H9 (cell line): ENCODE data around the gene SLC38A11. TPM values are rescaled to one million over a fixed set of nuclear protein-coding genes. Genes with fewer than 3 reads are reported as not detected.

Experiments
- DNase-seq: peaks from one replicate; pipeline ENCODE4 v3.0.0-alpha.2; 2017
- H2AFZ ChIP-seq: one replicate; pipeline ENCODE4 v1.6.1; 2013; ENCODE audit warnings: mild to moderate bottlenecking, low read length, control low read depth, moderate library complexity
- H2AK5ac ChIP-seq: 2 replicates; pipeline ENCODE4 v1.6.1; 2013; ENCODE audit warnings: low read length, control low read depth, mixed read lengths; ENCODE audit not compliant: insufficient read length
- H2BK120ac ChIP-seq: one replicate; pipeline ENCODE4 v1.6.1; 2013; ENCODE audit warnings: low read depth, mild to moderate bottlenecking, low read length, control low read depth, inconsistent platforms; ENCODE audit not compliant: poor library complexity, severe bottlenecking
- H2BK12ac ChIP-seq: 2 replicates; pipeline ENCODE4 v1.6.1; 2013; ENCODE audit warnings: low read length, control low read depth, mixed read lengths, low read depth; ENCODE audit not compliant: insufficient read length
- H2BK15ac ChIP-seq: 2 replicates; pipeline ENCODE4 v1.6.1; 2013; ENCODE audit warnings: low read depth, low read length, control low read depth
- H2BK20ac ChIP-seq: one replicate; pipeline ENCODE4 v1.6.1; 2013; ENCODE audit warnings: low read depth, mild to moderate bottlenecking, low read length, control low read depth, inconsistent platforms; ENCODE audit not compliant: poor library complexity, severe bottlenecking
- H2BK5ac ChIP-seq: 2 replicates; pipeline ENCODE4 v1.6.1; 2013; ENCODE audit warnings: low read length, control low read depth, mixed read lengths; ENCODE audit not compliant: insufficient read length
- H3K14ac ChIP-seq: 2 replicates; pipeline ENCODE4 v1.6.1; 2013; ENCODE audit warnings: low read length, control low read depth; ENCODE audit not compliant: insufficient read depth
- H3K18ac ChIP-seq: 2 replicates; pipeline ENCODE4 v1.6.1; 2013; ENCODE audit warnings: low read depth, mild to moderate bottlenecking, mixed read lengths, low read length, control low read depth; ENCODE audit not compliant: insufficient read length
- H3K23ac ChIP-seq: 2 replicates; pipeline ENCODE4 v1.6.1; 2013; ENCODE audit warnings: low read length, control low read depth, mixed read lengths, low read depth; ENCODE audit not compliant: insufficient read length
- H3K23me2 ChIP-seq: 2 replicates; pipeline ENCODE4 v1.6.1; 2013; ENCODE audit warnings: low read depth, mild to moderate bottlenecking, mixed read lengths, low read length, control low read depth; ENCODE audit not compliant: insufficient read length, poor library complexity, severe bottlenecking
- H3K27ac ChIP-seq: 2 replicates; pipeline ENCODE4 v1.5.1; 2013; ENCODE audit warnings: low read length, control low read depth, mixed read lengths, low read depth; ENCODE audit not compliant: insufficient read length
- H3K27me3 ChIP-seq: 2 replicates; pipeline ENCODE4 v1.6.1; 2013; ENCODE audit warnings: low read length, control low read depth, inconsistent platforms; ENCODE audit not compliant: insufficient read depth
- H3K4ac ChIP-seq: 2 replicates; pipeline ENCODE4 v1.6.1; 2013; ENCODE audit warnings: low read depth, mild to moderate bottlenecking, control low read depth, inconsistent platforms, low read length, moderate library complexity
- H3K4me1 ChIP-seq: 2 replicates; pipeline ENCODE4 v1.6.1; 2013; ENCODE audit warnings: low read length, control low read depth, inconsistent platforms; ENCODE audit not compliant: insufficient read depth
- H3K4me2 ChIP-seq: 2 replicates; pipeline ENCODE4 v1.6.1; 2013; ENCODE audit warnings: low read length, control low read depth, mixed read lengths; ENCODE audit not compliant: insufficient read length, insufficient read depth
- H3K56ac ChIP-seq: 2 replicates; pipeline ENCODE4 v1.6.1; 2013; ENCODE audit warnings: low read depth, mild to moderate bottlenecking, mixed read lengths, low read length, control low read depth; ENCODE audit not compliant: insufficient read length
- H3K79me1 ChIP-seq: 2 replicates; pipeline ENCODE4 v1.6.1; 2013; ENCODE audit warnings: low read depth, mild to moderate bottlenecking, moderate library complexity, low read length, control low read depth, inconsistent platforms; ENCODE audit not compliant: insufficient read depth, poor library complexity, severe bottlenecking
- H3K79me2 ChIP-seq: 2 replicates; pipeline ENCODE4 v1.6.1; 2013; ENCODE audit warnings: low read length, control low read depth, inconsistent platforms; ENCODE audit not compliant: insufficient read depth
- H3K9ac ChIP-seq: 2 replicates; pipeline ENCODE4 v1.6.1; 2013; ENCODE audit warnings: low read length, control low read depth, mixed read lengths; ENCODE audit not compliant: insufficient read length; ENCODE audit errors: extremely low read depth
- H3K9me3 ChIP-seq: one replicate; pipeline ENCODE4 v1.6.1; 2013; ENCODE audit warnings: low read depth, low read length, inconsistent platforms; ENCODE audit not compliant: control insufficient read depth
- H3T11ph ChIP-seq: one replicate; pipeline ENCODE4 v1.6.1; 2013; ENCODE audit warnings: mild to moderate bottlenecking, low read length, control low read depth, inconsistent platforms
- H4K20me1 ChIP-seq: one replicate; pipeline ENCODE4 v1.6.1; 2013; ENCODE audit not compliant: control insufficient read depth, insufficient read length, insufficient read depth
- H4K5ac ChIP-seq: 2 replicates; pipeline ENCODE4 v1.6.1; 2013; ENCODE audit warnings: low read depth, mild to moderate bottlenecking, mixed read lengths, low read length, control low read depth; ENCODE audit not compliant: insufficient read length
- H4K8ac ChIP-seq: replicated peaks from 2 replicates; pipeline ENCODE4 v1.6.1; 2013; ENCODE audit warnings: low read length, control low read depth, mixed read lengths, low read depth; ENCODE audit not compliant: insufficient read length
- H4K91ac ChIP-seq: 2 replicates; pipeline ENCODE4 v1.6.1; 2013; ENCODE audit warnings: low read depth, mild to moderate bottlenecking, moderate library complexity, mixed read lengths, low read length, control low read depth; ENCODE audit not compliant: insufficient read length
- H3K27ac Mint-ChIP-seq, 3 experiments: 2 replicates in 2 of 3; 3 replicates in 1 of 3; pipeline ENCODE4 v1.8.0; 2020 to 2021; ENCODE audit warnings: mixed read lengths in 3 of 3, mild to moderate bottlenecking in 1 of 3, moderate library complexity in 1 of 3
- H3K27me3 Mint-ChIP-seq: 2 replicates; pipeline ENCODE4 v1.8.0; 2021; ENCODE audit warnings: low read depth, mild to moderate bottlenecking, moderate library complexity, mixed read lengths
- H3K36me3 Mint-ChIP-seq, 3 experiments: 2 replicates in 2 of 3; 3 replicates in 1 of 3; pipeline ENCODE4 v1.8.0; 2020 to 2021; ENCODE audit warnings: low read depth in 3 of 3, mixed read lengths in 3 of 3; ENCODE audit not compliant: insufficient read depth in 1 of 3
- H3K4me1 Mint-ChIP-seq, 2 experiments: 2 replicates each; pipeline ENCODE4 v1.8.0; 2020; ENCODE audit warnings: mixed read lengths in 2 of 2
- H3K4me3 Mint-ChIP-seq, 2 experiments: 2 replicates in 1 of 2; 3 replicates in 1 of 2; pipeline ENCODE4 v1.8.0; 2020 to 2021; ENCODE audit warnings: mild to moderate bottlenecking in 2 of 2, mixed read lengths in 2 of 2, moderate library complexity in 1 of 2
- H3K9me3 Mint-ChIP-seq, 2 experiments: 2 replicates in 1 of 2; 3 replicates in 1 of 2; pipeline ENCODE4 v1.8.0; 2020; ENCODE audit warnings: mild to moderate bottlenecking in 2 of 2, mixed read lengths in 2 of 2, moderate library complexity in 1 of 2
- WGBS: extraction: QIAGEN DNeasy Blood & Tissue Kit; methylation state at CpG from one replicate; pipeline ENCODE4 v1.1.7; 2013; ENCODE audit warnings: missing lambda C conversion rate, low lambda C conversion rate, mixed read lengths; ENCODE audit not compliant: insufficient read length; ENCODE audit errors: extremely low coverage; 5-methylcytosine and 5-hydroxymethylcytosine counted together
- total RNA-seq: library from RNA; stranded (reverse); gene quantifications from 2 replicates; pipeline ENCODE4 v1.2.1, GENCODE V29; 2021
- TF ChIP-seq, protein P1 (sequence below): fragments of 200-600 bp; sonication (generic); conservative IDR thresholded peaks from 3 replicates; pipeline ENCODE4 v1.8.0; 2021; ENCODE audit warnings: antibody characterized with exemption, mild to moderate bottlenecking

The SLC38A11 gene
- total RNA-seq, 1 experiment from 2014 or later: not detected

DNA sequence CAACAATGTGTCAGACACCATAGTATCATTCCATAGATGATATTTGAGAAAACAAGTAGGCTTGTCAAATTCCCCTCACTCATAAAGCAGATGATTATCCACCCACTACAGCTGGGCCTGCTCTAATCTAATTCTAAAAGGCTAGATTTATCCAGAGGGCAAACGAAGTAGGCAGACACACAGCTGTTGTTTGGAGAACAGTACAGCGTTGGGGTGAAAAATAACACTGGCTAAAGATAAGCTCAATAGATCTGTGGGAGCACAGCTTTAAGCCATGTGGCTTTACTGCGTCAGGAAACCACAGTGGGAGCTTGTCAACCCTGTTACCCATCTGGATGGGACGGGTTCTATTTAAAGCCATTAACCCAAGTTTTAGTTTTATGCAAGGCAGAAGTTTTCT, 64.8 kb downstream of the SLC38A11 start:
- H2BK120ac ChIP-seq: no peak overlapping the region
- no peak overlapping the region for H2AFZ ChIP-seq
- H3K27me3 ChIP-seq: no peaks in the 10 kb centered on the region
- no peaks in the 10 kb centered on the region for H3K79me1 ChIP-seq
- H3K4ac ChIP-seq: no peak overlapping the region
- no peaks in the 10 kb centered on the region for H3K23me2 ChIP-seq
- TF ChIP-seq, protein P1, sequence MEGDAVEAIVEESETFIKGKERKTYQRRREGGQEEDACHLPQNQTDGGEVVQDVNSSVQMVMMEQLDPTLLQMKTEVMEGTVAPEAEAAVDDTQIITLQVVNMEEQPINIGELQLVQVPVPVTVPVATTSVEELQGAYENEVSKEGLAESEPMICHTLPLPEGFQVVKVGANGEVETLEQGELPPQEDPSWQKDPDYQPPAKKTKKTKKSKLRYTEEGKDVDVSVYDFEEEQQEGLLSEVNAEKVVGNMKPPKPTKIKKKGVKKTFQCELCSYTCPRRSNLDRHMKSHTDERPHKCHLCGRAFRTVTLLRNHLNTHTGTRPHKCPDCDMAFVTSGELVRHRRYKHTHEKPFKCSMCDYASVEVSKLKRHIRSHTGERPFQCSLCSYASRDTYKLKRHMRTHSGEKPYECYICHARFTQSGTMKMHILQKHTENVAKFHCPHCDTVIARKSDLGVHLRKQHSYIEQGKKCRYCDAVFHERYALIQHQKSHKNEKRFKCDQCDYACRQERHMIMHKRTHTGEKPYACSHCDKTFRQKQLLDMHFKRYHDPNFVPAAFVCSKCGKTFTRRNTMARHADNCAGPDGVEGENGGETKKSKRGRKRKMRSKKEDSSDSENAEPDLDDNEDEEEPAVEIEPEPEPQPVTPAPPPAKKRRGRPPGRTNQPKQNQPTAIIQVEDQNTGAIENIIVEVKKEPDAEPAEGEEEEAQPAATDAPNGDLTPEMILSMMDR: no peak
- Mint-ChIP-seq H3K36me3 (no peaks in the 10 kb centered on the region), H3K9me3 (no peaks in the 10 kb centered on the region), H3K27me3 (no peaks in the 10 kb centered on the region), H3K27ac (peak overlapping the region in 2 of 3 experiments; percentile 16 to 51; a peak in 1 of 7 replicates), H3K4me1 (peaks cover 0 to 4% of the 10 kb centered on the region in 2 experiments; a peak in 3 of 4 replicates), H3K4me3 (no peak overlapping the region)
- no peak overlapping the region for H3K9ac ChIP-seq
- H2BK20ac ChIP-seq: no peak overlapping the region
- H3K4me1 ChIP-seq: no peaks in the 10 kb centered on the region
- no peak overlapping the region for H2BK15ac ChIP-seq
- no peak overlapping the region for H3K4me2 ChIP-seq
- no peak overlapping the region for H3K18ac ChIP-seq
- DNase-seq: no peak
- H3K14ac ChIP-seq: no peak overlapping the region
- H3K56ac ChIP-seq: no peak overlapping the region
- H4K5ac ChIP-seq: no peak overlapping the region
- no peaks in the 10 kb centered on the region for H3K9me3 ChIP-seq
- no peaks in the 10 kb centered on the region for H4K20me1 ChIP-seq
- H2BK5ac ChIP-seq: no peak overlapping the region
- no CpG with 5 or more reads among the region's 4 CpGs for WGBS
- no peak overlapping the region for H3K27ac ChIP-seq
- no peaks in the 10 kb centered on the region for H3K79me2 ChIP-seq
- H4K8ac ChIP-seq: no peak overlapping the region
- no peak overlapping the region for H3K23ac ChIP-seq
- H2AK5ac ChIP-seq: no peak overlapping the region
- H2BK12ac ChIP-seq: no peak overlapping the region
- H3T11ph ChIP-seq: no peak overlapping the region
- H4K91ac ChIP-seq: no peak overlapping the region
